ENCODE measurements around the gene DMRTC2.

Gene DMRTC2

DNA sequence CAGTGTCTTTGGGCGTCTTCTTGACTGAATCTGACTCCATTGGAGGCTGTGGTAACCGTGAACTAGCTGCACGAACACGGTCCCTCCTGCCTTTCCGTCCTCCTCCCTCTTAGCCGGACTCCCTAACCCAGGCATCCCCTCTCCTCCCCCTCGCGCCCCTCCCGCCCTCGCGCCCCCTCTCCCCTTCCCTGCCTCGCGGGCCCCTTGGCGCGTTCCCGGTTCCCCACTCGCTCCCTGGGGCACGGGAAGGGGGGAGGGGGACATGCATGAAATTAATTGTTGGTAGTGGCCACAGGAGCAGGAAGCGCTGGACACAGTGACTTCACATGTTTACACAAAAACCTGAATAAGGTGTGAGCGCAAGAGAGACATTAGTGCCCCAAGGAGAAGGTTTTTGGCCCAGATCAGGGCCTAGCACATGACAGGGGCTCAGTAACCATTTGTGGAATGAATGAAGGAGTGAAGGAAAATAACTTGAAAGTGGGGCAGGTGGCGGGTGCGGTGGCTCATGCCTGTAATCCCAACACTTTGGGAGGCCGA, 279 bp downstream of the DMRTC2 start:
- TF ChIP-seq, protein P1, sequence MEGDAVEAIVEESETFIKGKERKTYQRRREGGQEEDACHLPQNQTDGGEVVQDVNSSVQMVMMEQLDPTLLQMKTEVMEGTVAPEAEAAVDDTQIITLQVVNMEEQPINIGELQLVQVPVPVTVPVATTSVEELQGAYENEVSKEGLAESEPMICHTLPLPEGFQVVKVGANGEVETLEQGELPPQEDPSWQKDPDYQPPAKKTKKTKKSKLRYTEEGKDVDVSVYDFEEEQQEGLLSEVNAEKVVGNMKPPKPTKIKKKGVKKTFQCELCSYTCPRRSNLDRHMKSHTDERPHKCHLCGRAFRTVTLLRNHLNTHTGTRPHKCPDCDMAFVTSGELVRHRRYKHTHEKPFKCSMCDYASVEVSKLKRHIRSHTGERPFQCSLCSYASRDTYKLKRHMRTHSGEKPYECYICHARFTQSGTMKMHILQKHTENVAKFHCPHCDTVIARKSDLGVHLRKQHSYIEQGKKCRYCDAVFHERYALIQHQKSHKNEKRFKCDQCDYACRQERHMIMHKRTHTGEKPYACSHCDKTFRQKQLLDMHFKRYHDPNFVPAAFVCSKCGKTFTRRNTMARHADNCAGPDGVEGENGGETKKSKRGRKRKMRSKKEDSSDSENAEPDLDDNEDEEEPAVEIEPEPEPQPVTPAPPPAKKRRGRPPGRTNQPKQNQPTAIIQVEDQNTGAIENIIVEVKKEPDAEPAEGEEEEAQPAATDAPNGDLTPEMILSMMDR (IDR thresholded peaks at IDR 0.05; ENCODE audit: borderline replicate concordance, insufficient read depth, low read depth, low read length) = no peak
- no peak overlapping the region for H3K4me3 ChIP-seq (ENCODE audit: low read depth, low read length)

DNA sequence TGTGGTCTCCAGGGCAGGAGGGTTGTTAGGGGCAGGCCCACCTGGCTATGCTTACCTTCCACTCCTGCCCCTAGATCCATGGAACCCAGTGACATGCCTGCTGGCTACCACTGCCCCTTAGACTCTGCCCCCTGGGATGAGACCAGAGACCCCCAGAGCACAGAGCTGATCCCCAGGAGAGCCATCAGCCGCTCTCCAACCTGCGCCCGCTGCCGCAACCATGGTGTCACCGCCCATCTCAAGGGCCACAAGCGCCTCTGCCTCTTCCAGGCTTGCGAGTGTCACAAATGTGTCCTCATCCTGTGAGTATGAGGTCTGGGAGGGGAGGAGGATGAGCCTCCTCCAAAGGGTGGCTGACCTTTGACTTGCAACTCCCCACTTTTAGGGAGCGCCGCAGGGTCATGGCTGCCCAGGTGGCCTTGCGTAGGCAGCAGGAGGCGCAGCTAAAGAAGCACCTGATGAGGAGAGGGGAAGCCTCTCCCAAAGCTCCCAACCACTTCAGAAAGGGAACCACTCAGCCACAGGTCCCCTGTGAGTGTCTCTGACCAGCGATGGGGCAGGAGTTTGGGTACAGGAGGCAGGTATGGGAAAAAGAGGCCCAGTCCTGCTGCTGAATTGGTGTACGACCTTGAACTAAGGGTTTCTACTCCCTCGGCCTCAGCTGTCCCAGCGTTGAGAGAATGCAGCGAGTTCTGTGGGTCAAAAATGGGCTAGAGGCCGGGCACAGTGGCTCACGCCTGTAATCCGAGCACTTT, 2.7 kb downstream of the DMRTC2 start:
- TF ChIP-seq, protein P1 (IDR thresholded peaks at IDR 0.05; ENCODE audit: borderline replicate concordance, insufficient read depth, low read depth, low read length) = no peak
- H3K4me3 ChIP-seq (ENCODE audit: low read depth, low read length) = no peak overlapping the region

DNA sequence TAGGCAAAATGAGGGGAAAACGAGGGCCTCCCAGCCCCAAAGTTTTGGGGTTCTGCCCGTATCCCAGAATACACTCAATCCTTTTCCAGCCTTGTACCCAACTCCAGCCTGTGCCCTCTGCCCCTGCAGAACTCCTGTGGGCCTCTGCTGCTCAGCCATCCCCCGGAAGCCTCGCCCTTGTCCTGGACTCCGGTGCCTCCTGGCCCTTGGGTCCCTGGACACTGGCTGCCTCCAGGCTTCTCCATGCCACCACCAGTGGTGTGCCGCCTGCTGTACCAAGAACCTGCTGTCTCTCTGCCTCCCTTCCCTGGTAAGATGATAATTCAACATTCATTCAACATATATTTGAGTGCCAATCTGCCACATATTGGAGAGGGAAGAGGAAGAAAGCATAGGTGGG, 3.8 kb downstream of the DMRTC2 start:
- no peak overlapping the region for H3K4me3 ChIP-seq (ENCODE audit: low read depth, low read length)
- TF ChIP-seq, protein P1 (IDR thresholded peaks at IDR 0.05; ENCODE audit: borderline replicate concordance, insufficient read depth, low read depth, low read length) = no peak

DNA sequence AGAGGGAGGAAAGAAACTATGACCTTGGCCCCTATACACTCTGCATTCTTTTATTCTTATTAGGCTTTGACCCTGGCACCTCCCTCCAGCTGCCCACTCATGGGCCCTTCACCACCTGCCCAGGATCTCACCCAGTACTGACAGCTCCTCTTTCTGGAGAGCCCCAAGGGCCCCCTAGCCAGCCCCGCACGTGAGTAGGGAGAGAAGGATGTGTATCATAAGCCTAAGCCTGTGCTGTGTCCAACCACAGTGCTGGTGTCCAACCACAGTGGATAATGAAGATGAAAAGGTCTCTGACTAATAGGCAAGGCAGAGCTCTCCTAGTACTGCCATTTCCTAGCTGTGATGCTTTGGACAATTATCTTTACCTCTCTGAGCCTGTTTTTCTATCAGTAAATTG, 4.2 kb downstream of the DMRTC2 start:
- H3K4me3 ChIP-seq (ENCODE audit: low read depth, low read length) = no peak overlapping the region
- TF ChIP-seq, protein P1 (IDR thresholded peaks at IDR 0.05; ENCODE audit: borderline replicate concordance, insufficient read depth, low read depth, low read length) = no peak

DNA sequence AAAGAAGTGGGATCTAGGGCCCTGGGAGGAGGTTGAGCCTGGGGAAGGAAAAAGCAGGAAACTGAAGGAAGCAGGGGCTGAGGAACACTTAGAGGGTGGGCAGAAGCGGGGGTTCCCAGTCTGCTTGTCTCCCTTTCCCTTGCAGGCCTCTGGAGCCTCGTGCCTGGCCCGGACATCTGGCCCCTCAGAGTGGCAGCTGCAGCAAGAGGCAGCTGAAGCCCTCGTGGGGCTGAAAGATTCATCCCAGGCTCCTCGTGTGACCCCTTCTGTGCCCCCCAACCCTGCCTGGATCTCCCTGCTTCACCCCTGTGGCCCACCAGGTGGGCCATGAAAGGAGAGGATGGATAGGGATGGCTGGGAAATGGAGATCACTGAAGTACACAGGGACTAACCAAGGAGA, 5.5 kb downstream of the DMRTC2 start:
- TF ChIP-seq, protein P1 (IDR thresholded peaks at IDR 0.05; ENCODE audit: borderline replicate concordance, insufficient read depth, low read depth, low read length) = no peak
- no peak overlapping the region for H3K4me3 ChIP-seq (ENCODE audit: low read depth, low read length)

DNA sequence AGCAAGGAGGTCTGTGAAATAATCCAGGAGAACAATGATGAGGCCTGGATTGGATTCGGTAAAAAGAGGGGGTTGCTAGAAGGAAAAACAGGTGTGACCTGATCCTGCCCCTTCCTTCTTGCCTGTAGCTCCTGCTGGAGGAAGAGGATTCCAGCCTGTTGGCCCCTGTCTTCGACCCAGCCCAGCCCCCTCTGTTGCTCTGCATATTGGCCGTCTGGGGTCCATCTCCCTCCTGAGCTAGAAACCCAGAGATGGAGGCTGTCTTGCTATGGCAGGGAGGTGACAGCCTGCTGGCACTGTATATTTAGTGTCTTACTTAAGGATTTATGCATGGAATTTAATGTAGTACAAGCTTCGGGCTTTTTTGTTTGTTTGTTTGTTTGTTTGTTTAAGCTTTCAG, 6.6 kb downstream of the DMRTC2 start:
- TF ChIP-seq, protein P1 (IDR thresholded peaks at IDR 0.05; ENCODE audit: borderline replicate concordance, insufficient read depth, low read depth, low read length) = no peak
- no peak overlapping the region for H3K4me3 ChIP-seq (ENCODE audit: low read depth, low read length)

DNA sequence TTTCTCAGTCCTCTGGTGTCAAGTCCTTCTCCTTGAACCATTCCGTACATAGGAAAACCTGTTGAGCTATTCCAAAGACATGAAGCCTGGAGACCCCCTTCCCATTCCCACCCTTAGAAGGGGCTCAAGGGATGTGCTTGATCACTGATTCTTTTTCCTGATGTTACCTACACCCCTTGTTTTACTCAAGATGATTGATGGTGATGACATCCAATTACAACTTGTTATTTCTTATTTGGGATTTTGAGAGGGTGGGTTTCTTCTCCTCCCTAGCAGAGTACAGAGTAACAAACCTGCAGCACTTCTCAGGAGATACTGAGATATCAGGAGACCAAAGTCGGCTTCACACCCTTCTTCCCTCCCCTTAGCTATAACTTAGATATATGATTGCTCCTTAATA, 8.5 kb downstream of the DMRTC2 start:
- H3K4me3 ChIP-seq (ENCODE audit: low read depth, low read length) = no peak overlapping the region
- TF ChIP-seq, protein P1 (IDR thresholded peaks at IDR 0.05; ENCODE audit: borderline replicate concordance, insufficient read depth, low read depth, low read length) = no peak

Data from GM12875 (cell line).